ENCODE results near the gene COX11. TPM values are rescaled to one million over a fixed set of nuclear protein-coding genes. Genes with fewer than 3 reads are reported as not detected.

The COX11 gene, protein sequence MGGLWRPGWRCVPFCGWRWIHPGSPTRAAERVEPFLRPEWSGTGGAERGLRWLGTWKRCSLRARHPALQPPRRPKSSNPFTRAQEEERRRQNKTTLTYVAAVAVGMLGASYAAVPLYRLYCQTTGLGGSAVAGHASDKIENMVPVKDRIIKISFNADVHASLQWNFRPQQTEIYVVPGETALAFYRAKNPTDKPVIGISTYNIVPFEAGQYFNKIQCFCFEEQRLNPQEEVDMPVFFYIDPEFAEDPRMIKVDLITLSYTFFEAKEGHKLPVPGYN
- 10 to 100 TPM; 52.6 to 61.7 TPM for total RNA-seq

- TF ChIP-seq, protein P1, sequence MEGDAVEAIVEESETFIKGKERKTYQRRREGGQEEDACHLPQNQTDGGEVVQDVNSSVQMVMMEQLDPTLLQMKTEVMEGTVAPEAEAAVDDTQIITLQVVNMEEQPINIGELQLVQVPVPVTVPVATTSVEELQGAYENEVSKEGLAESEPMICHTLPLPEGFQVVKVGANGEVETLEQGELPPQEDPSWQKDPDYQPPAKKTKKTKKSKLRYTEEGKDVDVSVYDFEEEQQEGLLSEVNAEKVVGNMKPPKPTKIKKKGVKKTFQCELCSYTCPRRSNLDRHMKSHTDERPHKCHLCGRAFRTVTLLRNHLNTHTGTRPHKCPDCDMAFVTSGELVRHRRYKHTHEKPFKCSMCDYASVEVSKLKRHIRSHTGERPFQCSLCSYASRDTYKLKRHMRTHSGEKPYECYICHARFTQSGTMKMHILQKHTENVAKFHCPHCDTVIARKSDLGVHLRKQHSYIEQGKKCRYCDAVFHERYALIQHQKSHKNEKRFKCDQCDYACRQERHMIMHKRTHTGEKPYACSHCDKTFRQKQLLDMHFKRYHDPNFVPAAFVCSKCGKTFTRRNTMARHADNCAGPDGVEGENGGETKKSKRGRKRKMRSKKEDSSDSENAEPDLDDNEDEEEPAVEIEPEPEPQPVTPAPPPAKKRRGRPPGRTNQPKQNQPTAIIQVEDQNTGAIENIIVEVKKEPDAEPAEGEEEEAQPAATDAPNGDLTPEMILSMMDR (IDR thresholded peaks at IDR 0.05) = peak; percentile 24
- no peaks in the 10 kb centered on the region for H3K27me3 ChIP-seq (replicated peaks; ENCODE audit: insufficient read depth)
- H3K4me1 ChIP-seq (ENCODE audit: control insufficient read depth in 1 of 2, low read depth in 2 of 2) = peaks cover 7 to 23% of the 10 kb centered on the region in 2 donors
- H3K4me3 ChIP-seq = peak within 1 kb of the TSS; percentile 88
- ATAC-seq (ENCODE audit: insufficient number of reproducible peaks, low FRiP score, low read depth) = peak; percentile 99
- H3K27ac ChIP-seq = peak within 1 kb of the TSS; percentile 82 to 84
- peaks cover 8% of the 10 kb centered on the region for H3K36me3 ChIP-seq
- H3K9me3 ChIP-seq = no peaks in the 10 kb centered on the region
- peak; percentile 78 for DNase-seq (ENCODE audit: low spot score)
Measured at GRCh38 chr17:54968262-54968987, at the start of gene COX11, which contains the start of gene STXBP4. Gene COX11, minus strand, starts transcription at chr17:54968654. Its CDS starts 8 bp downstream, at chr17:54968646. Gene STXBP4, plus strand, starts transcription at chr17:54968765. Its CDS starts 17,455 bp downstream, at chr17:54986220.

GRCh38 chr17:55005520-55005919 is 37.1 kb upstream of the COX11 start:
- no peaks in the 10 kb centered on the region for H3K9me3 ChIP-seq
- no peak overlapping the region for H3K27ac ChIP-seq
- ATAC-seq (ENCODE audit: insufficient number of reproducible peaks, low FRiP score, low read depth) (no peak), DNase-seq (ENCODE audit: low spot score) (no peak)
- H3K27me3 ChIP-seq (replicated peaks; ENCODE audit: insufficient read depth) = no peaks in the 10 kb centered on the region
- TF ChIP-seq, protein P1 (IDR thresholded peaks at IDR 0.05) = peak; percentile 19
- H3K36me3 ChIP-seq = peaks cover 6% of the 10 kb centered on the region
- H3K4me1 ChIP-seq (ENCODE audit: control insufficient read depth in 1 of 2, low read depth in 2 of 2) = no peaks in the 10 kb centered on the region
- H3K4me3 ChIP-seq = no peak overlapping the region

- Histone ChIP-seq H3K36me3 (peaks cover 6% of the 10 kb centered on the region), H3K9me3 (no peaks in the 10 kb centered on the region), H3K27me3 (replicated peaks; ENCODE audit: insufficient read depth) (no peaks in the 10 kb centered on the region), H3K4me3 (no peak overlapping the region), H3K27ac (no peak overlapping the region), H3K4me1 (ENCODE audit: control insufficient read depth in 1 of 2, low read depth in 2 of 2) (no peaks in the 10 kb centered on the region)
- TF ChIP-seq, protein P1 (IDR thresholded peaks at IDR 0.05) = no peak
- DNase-seq (ENCODE audit: low spot score) (no peak), ATAC-seq (ENCODE audit: insufficient number of reproducible peaks, low FRiP score, low read depth) (no peak)
Measured at GRCh38 chr17:55004484-55004883, 36.0 kb upstream of the COX11 start.

GRCh38 chr17:55002458-55002857 is 34.0 kb upstream of the COX11 start:
- H3K4me1 ChIP-seq (ENCODE audit: control insufficient read depth in 1 of 2, low read depth in 2 of 2) = no peaks in the 10 kb centered on the region
- H3K27ac ChIP-seq = no peak overlapping the region
- TF ChIP-seq, protein P1 (IDR thresholded peaks at IDR 0.05) = no peak
- peaks cover 6% of the 10 kb centered on the region for H3K36me3 ChIP-seq
- H3K4me3 ChIP-seq = no peak overlapping the region
- no peaks in the 10 kb centered on the region for H3K9me3 ChIP-seq
- H3K27me3 ChIP-seq (replicated peaks; ENCODE audit: insufficient read depth) = no peaks in the 10 kb centered on the region
- DNase-seq (ENCODE audit: low spot score) (no peak), ATAC-seq (ENCODE audit: insufficient number of reproducible peaks, low FRiP score, low read depth) (no peak)

DNA sequence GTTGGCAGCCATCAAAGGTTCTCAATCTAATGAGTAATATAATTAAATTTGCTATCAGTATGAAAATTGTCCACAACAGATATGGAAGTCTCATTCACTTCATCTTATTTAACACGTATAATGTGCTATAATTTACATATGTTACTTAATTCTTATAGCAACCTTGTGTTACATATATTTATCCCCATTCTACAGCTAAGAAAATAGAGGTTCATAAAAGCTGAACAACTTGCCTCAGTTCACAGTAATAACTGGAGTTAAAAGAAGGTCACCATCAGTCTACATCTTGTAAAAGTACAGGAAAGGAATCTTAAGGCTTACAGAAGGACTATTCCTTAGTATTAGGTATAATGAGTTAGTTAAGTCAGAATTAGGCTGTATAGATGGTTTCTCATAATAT is 28.0 kb upstream of the COX11 start:
- ATAC-seq (ENCODE audit: insufficient number of reproducible peaks, low FRiP score, low read depth) = no peak

More for the DNA sequence above, 28.0 kb upstream of the COX11 start:
- H3K9me3 ChIP-seq = no peaks in the 10 kb centered on the region
- no peaks in the 10 kb centered on the region for H3K4me1 ChIP-seq (ENCODE audit: control insufficient read depth in 1 of 2, low read depth in 2 of 2)
- H3K4me3 ChIP-seq = no peak overlapping the region
- H3K27ac ChIP-seq = no peak overlapping the region
- TF ChIP-seq, protein P1 (IDR thresholded peaks at IDR 0.05) = no peak
- no peaks in the 10 kb centered on the region for H3K27me3 ChIP-seq (replicated peaks; ENCODE audit: insufficient read depth)
- no peak for DNase-seq (ENCODE audit: low spot score)
- H3K36me3 ChIP-seq = peaks cover 6% of the 10 kb centered on the region
